ENCODE data around the gene PNKD.

PNKD gene

GRCh38 chr2:218347172-218347571 is 76.9 kb downstream of the PNKD start:
- no peak for DNase-seq

- no peak for DNase-seq
Measured at GRCh38 chr2:218354045-218354444, 83.7 kb downstream of the PNKD start.

- no peak for DNase-seq
Measured at GRCh38 chr2:218354850-218355443, 84.6 kb downstream of the PNKD start.

GRCh38 chr2:218357236-218358177 is 87.2 kb downstream of the PNKD start:
- DNase-seq: no peak

GRCh38 chr2:218360453-218360852 is 90.1 kb downstream of the PNKD start:
- no peak for DNase-seq

GRCh38 chr2:218362606-218363005 is 92.3 kb downstream of the PNKD start:
- DNase-seq: no peak

GRCh38 chr2:218363736-218364135 is 93.4 kb downstream of the PNKD start:
- DNase-seq: no peak

GRCh38 chr2:218364196-218364595 is 93.9 kb downstream of the PNKD start:
- DNase-seq: no peak

GRCh38 chr2:218366621-218367414 is 96.5 kb downstream of the PNKD start:
- DNase-seq: no peak

- peak; percentile 64 for DNase-seq
Measured at GRCh38 chr2:218367415-218368149, 97.3 kb downstream of the PNKD start.

GRCh38 chr2:218368150-218368528 is 97.8 kb downstream of the PNKD start:
- no peak for DNase-seq

GRCh38 chr2:218368621-218369153 is 98.4 kb downstream of the PNKD start:
- no peak for DNase-seq

GRCh38 chr2:218369330-218369729 is 99.0 kb downstream of the PNKD start:
- DNase-seq: no peak

- no peak for DNase-seq
Measured at GRCh38 chr2:218370410-218371063, 100.2 kb downstream of the PNKD start.

- DNase-seq: no peak
Measured at GRCh38 chr2:218371983-218372350, 101.6 kb downstream of the PNKD start.

- no peak for DNase-seq
Measured at GRCh38 chr2:218374795-218375194, 104.5 kb downstream of the PNKD start.

GRCh38 chr2:218375212-218375611 is 104.9 kb downstream of the PNKD start:
- DNase-seq: no peak

GRCh38 chr2:218378053-218378452 is 107.7 kb downstream of the PNKD start:
- DNase-seq: no peak

- DNase-seq: no peak
Measured at GRCh38 chr2:218381916-218382366, 111.6 kb downstream of the PNKD start, which contains the start of gene SLC11A1. Gene SLC11A1, plus strand, starts transcription at chr2:218382273. Its CDS starts 96 bp downstream, at chr2:218382369.

GRCh38 chr2:218382785-218383184 is 112.5 kb downstream of the PNKD start:
- no peak for DNase-seq

- no peak for DNase-seq
Measured at GRCh38 chr2:218383892-218384519, 113.7 kb downstream of the PNKD start.

Measured in stimulated activated CD4-positive, alpha-beta T cell treated with anti-CD3 and anti-CD28 coated beads, Interleukin-4, amount 100 ng/mL, for 1 hour (primary cell).